Activated T-cell treated with anti-CD3 and anti-CD28 coated beads, Interleukin-2, amount 50 U/mL, for 4 hours (primary cell): ENCODE measurements around the gene OR4D2. TPM values are rescaled to one million over a fixed set of nuclear protein-coding genes. Genes with fewer than 3 reads are reported as not detected.

Experiments used
- ATAC-seq, 2 donors: fragments of 200-7000 bp; cut with Tn5 transposase; one replicate each; pipeline ENCODE4 v1.10.0; 2021
- DNase-seq: peaks from one replicate; pipeline ENCODE4 v3.0.0-alpha.2; 2020
- H3K27me3 Mint-ChIP-seq: one replicate; pipeline ENCODE4 v1.8.0; 2021; ENCODE audit warnings: low read depth, mixed read lengths
- H3K36me3 Mint-ChIP-seq: one replicate; pipeline ENCODE4 v1.8.0; 2022; ENCODE audit warnings: mixed read lengths; ENCODE audit not compliant: insufficient read depth
- H3K4me1 Mint-ChIP-seq: one replicate; pipeline ENCODE4 v1.8.0; 2021; ENCODE audit warnings: low read depth, mixed read lengths
- H3K4me3 Mint-ChIP-seq: one replicate; pipeline ENCODE4 v1.8.0; 2021; ENCODE audit warnings: mild to moderate bottlenecking, moderate library complexity, mixed read lengths
- H3K9me3 Mint-ChIP-seq: one replicate; pipeline ENCODE4 v1.8.0; 2021; ENCODE audit warnings: mixed read lengths
- total RNA-seq, 3 donors: library from RNA; stranded (reverse); gene quantifications; one replicate each; pipeline ENCODE4 v1.2.1, GENCODE V29; 2021

Gene OR4D2
- total RNA-seq, 3 donors from 2014 or later: not detected

GRCh38 chr17:58153671-58154070 is 13.1 kb upstream of the OR4D2 start:
- H3K9me3 Mint-ChIP-seq: no peaks in the 10 kb centered on the region
- H3K4me3 Mint-ChIP-seq: no peak overlapping the region
- H3K27me3 Mint-ChIP-seq: no peaks in the 10 kb centered on the region
- H3K36me3 Mint-ChIP-seq: peaks cover 2% of the 10 kb centered on the region
- H3K4me1 Mint-ChIP-seq: peaks cover 78% of the 10 kb centered on the region
- no peak for ATAC-seq
- DNase-seq: no peak

- peak overlapping the region; percentile 87 for H3K4me3 Mint-ChIP-seq
Measured at GRCh38 chr17:58156839-58157803, 9.7 kb upstream of the OR4D2 start.

GRCh38 chr17:58158181-58158580 is 8.6 kb upstream of the OR4D2 start:
- Mint-ChIP-seq H3K4me3 (no peak overlapping the region), H3K4me1 (peaks cover 58% of the 10 kb centered on the region), H3K27me3 (peaks cover 3% of the 10 kb centered on the region), H3K9me3 (peaks cover 4% of the 10 kb centered on the region), H3K36me3 (peaks cover 4% of the 10 kb centered on the region)
- ATAC-seq: no peak
- DNase-seq: no peak

More at GRCh38 chr17:58156839-58157803, 9.7 kb upstream of the OR4D2 start:
- H3K27me3 Mint-ChIP-seq: peaks cover 3% of the 10 kb centered on the region
- H3K9me3 Mint-ChIP-seq: peaks cover 4% of the 10 kb centered on the region
- DNase-seq (peak; percentile 32), ATAC-seq (peak; percentile 92 to 95)
- H3K4me1 Mint-ChIP-seq: peaks cover 69% of the 10 kb centered on the region
- H3K36me3 Mint-ChIP-seq: peaks cover 4% of the 10 kb centered on the region

GRCh38 chr17:58161566-58161965 is 5.2 kb upstream of the OR4D2 start:
- Mint-ChIP-seq H3K4me3 (no peak overlapping the region), H3K9me3 (peaks cover 4% of the 10 kb centered on the region), H3K36me3 (peaks cover 6% of the 10 kb centered on the region), H3K4me1 (peaks cover 30% of the 10 kb centered on the region), H3K27me3 (peaks cover 3% of the 10 kb centered on the region)
- ATAC-seq: no peak
- DNase-seq: no peak

GRCh38 chr17:58165981-58166380 is 801 bp upstream of the OR4D2 start:
- no peaks in the 10 kb centered on the region for H3K27me3 Mint-ChIP-seq
- peaks cover 2% of the 10 kb centered on the region for H3K36me3 Mint-ChIP-seq
- ATAC-seq (no peak), DNase-seq (no peak)
- H3K4me3 Mint-ChIP-seq: no peak overlapping the region
- peaks cover 36% of the 10 kb centered on the region for H3K4me1 Mint-ChIP-seq
- H3K9me3 Mint-ChIP-seq: no peaks in the 10 kb centered on the region

GRCh38 chr17:58170622-58171021 is 3.8 kb downstream of the OR4D2 start:
- H3K9me3 Mint-ChIP-seq: no peaks in the 10 kb centered on the region
- H3K4me1 Mint-ChIP-seq: peaks cover 48% of the 10 kb centered on the region
- no peak for ATAC-seq
- peak overlapping the region; percentile 7 for H3K4me3 Mint-ChIP-seq
- H3K27me3 Mint-ChIP-seq: no peaks in the 10 kb centered on the region
- H3K36me3 Mint-ChIP-seq: no peaks in the 10 kb centered on the region
- DNase-seq: no peak

- DNase-seq (no peak), ATAC-seq (peak; percentile 80 to 86)
- no peak overlapping the region for H3K4me3 Mint-ChIP-seq
- H3K27me3 Mint-ChIP-seq: peaks cover 5% of the 10 kb centered on the region
- no peaks in the 10 kb centered on the region for H3K9me3 Mint-ChIP-seq
- H3K36me3 Mint-ChIP-seq: no peaks in the 10 kb centered on the region
- peaks cover 42% of the 10 kb centered on the region for H3K4me1 Mint-ChIP-seq
Measured at GRCh38 chr17:58172369-58173071, 5.7 kb downstream of the OR4D2 start.

- Mint-ChIP-seq H3K4me3 (no peak overlapping the region), H3K27me3 (peaks cover 7% of the 10 kb centered on the region), H3K4me1 (peaks cover 25% of the 10 kb centered on the region), H3K36me3 (no peaks in the 10 kb centered on the region), H3K9me3 (no peaks in the 10 kb centered on the region)
- DNase-seq: no peak
- ATAC-seq: no peak
Measured at GRCh38 chr17:58174871-58175270, 8.1 kb downstream of the OR4D2 start.

GRCh38 chr17:58176200-58176599 is 9.4 kb downstream of the OR4D2 start:
- no peak for DNase-seq
- Mint-ChIP-seq H3K4me1 (peaks cover 14% of the 10 kb centered on the region), H3K9me3 (no peaks in the 10 kb centered on the region), H3K27me3 (peaks cover 7% of the 10 kb centered on the region), H3K4me3 (no peak overlapping the region), H3K36me3 (no peaks in the 10 kb centered on the region)
- ATAC-seq: no peak

GRCh38 chr17:58181796-58182195 is 15.0 kb downstream of the OR4D2 start:
- DNase-seq (no peak), ATAC-seq (no peak)
- no peaks in the 10 kb centered on the region for H3K36me3 Mint-ChIP-seq
- no peaks in the 10 kb centered on the region for H3K9me3 Mint-ChIP-seq
- peaks cover 3% of the 10 kb centered on the region for H3K4me1 Mint-ChIP-seq
- no peak overlapping the region for H3K4me3 Mint-ChIP-seq
- H3K27me3 Mint-ChIP-seq: peaks cover 4% of the 10 kb centered on the region

- no peaks in the 10 kb centered on the region for H3K9me3 Mint-ChIP-seq
- H3K4me3 Mint-ChIP-seq: no peak overlapping the region
- no peaks in the 10 kb centered on the region for H3K27me3 Mint-ChIP-seq
- DNase-seq (no peak), ATAC-seq (no peak)
- no peaks in the 10 kb centered on the region for H3K36me3 Mint-ChIP-seq
- peaks cover 3% of the 10 kb centered on the region for H3K4me1 Mint-ChIP-seq
Measured at GRCh38 chr17:58183514-58183913, 16.7 kb downstream of the OR4D2 start.

- ATAC-seq (no peak), DNase-seq (no peak)
- Mint-ChIP-seq H3K4me1 (peaks cover 3% of the 10 kb centered on the region), H3K27me3 (no peaks in the 10 kb centered on the region), H3K9me3 (no peaks in the 10 kb centered on the region), H3K4me3 (no peak overlapping the region), H3K36me3 (no peaks in the 10 kb centered on the region)
Measured at GRCh38 chr17:58184308-58184985, 17.7 kb downstream of the OR4D2 start.

GRCh38 chr17:58184986-58185761 is 18.4 kb downstream of the OR4D2 start:
- no peak for ATAC-seq
- Mint-ChIP-seq H3K27me3 (peaks cover 6% of the 10 kb centered on the region), H3K9me3 (no peaks in the 10 kb centered on the region), H3K4me3 (no peak overlapping the region), H3K4me1 (peaks cover 3% of the 10 kb centered on the region), H3K36me3 (no peaks in the 10 kb centered on the region)
- no peak for DNase-seq

- H3K4me3 Mint-ChIP-seq: no peak overlapping the region
- H3K9me3 Mint-ChIP-seq: no peaks in the 10 kb centered on the region
- H3K27me3 Mint-ChIP-seq: peaks cover 10% of the 10 kb centered on the region
- peaks cover 3% of the 10 kb centered on the region for H3K4me1 Mint-ChIP-seq
- ATAC-seq (no peak), DNase-seq (no peak)
- H3K36me3 Mint-ChIP-seq: no peaks in the 10 kb centered on the region
Measured at GRCh38 chr17:58186591-58186990, 19.8 kb downstream of the OR4D2 start.
